ENCODE measurements around the gene FANCE.

Gene FANCE

GRCh38 chr6:35499372-35499771 is 47.2 kb downstream of the FANCE start:
- H3K9ac ChIP-seq (ENCODE audit: low read length in 2 of 2), result no peak overlapping the region
- H3K4me3 ChIP-seq (ENCODE audit: low read length in 2 of 2), result no peak overlapping the region
- peaks cover 8 to 10% of the 10 kb centered on the region in 2 donors for H3K27me3 ChIP-seq (ENCODE audit: control insufficient read depth in 1 of 2, insufficient read depth in 2 of 2, low read length in 2 of 2)
- H3K27ac ChIP-seq (ENCODE audit: low read length), result no peak overlapping the region
- H3K36me3 ChIP-seq (ENCODE audit: control insufficient read depth in 2 of 2, insufficient read depth in 2 of 2, low read length in 2 of 2), result no peaks in the 10 kb centered on the region
- no peaks in the 10 kb centered on the region for H3K9me3 ChIP-seq (ENCODE audit: control insufficient read depth in 2 of 2, low read length in 2 of 2)
- H3K4me1 ChIP-seq (ENCODE audit: control insufficient read depth, insufficient read depth, low read length), result peaks cover 30% of the 10 kb centered on the region

GRCh38 chr6:35500782-35501181 is 48.6 kb downstream of the FANCE start:
- no peaks in the 10 kb centered on the region for H3K36me3 ChIP-seq (ENCODE audit: control insufficient read depth in 2 of 2, insufficient read depth in 2 of 2, low read length in 2 of 2)
- no peak overlapping the region for H3K27ac ChIP-seq (ENCODE audit: low read length)
- no peaks in the 10 kb centered on the region for H3K9me3 ChIP-seq (ENCODE audit: control insufficient read depth in 2 of 2, low read length in 2 of 2)
- peaks cover 15% of the 10 kb centered on the region for H3K4me1 ChIP-seq (ENCODE audit: control insufficient read depth, insufficient read depth, low read length)
- H3K27me3 ChIP-seq (ENCODE audit: control insufficient read depth in 1 of 2, insufficient read depth in 2 of 2, low read length in 2 of 2), result peaks cover 12 to 17% of the 10 kb centered on the region in 2 donors
- H3K4me3 ChIP-seq (ENCODE audit: low read length in 2 of 2), result no peak overlapping the region
- no peak overlapping the region for H3K9ac ChIP-seq (ENCODE audit: low read length in 2 of 2)

- Histone ChIP-seq H3K4me3 (ENCODE audit: low read length in 2 of 2) (no peak overlapping the region), H3K4me1 (ENCODE audit: control insufficient read depth, insufficient read depth, low read length) (peaks cover 15% of the 10 kb centered on the region), H3K36me3 (ENCODE audit: control insufficient read depth in 2 of 2, insufficient read depth in 2 of 2, low read length in 2 of 2) (no peaks in the 10 kb centered on the region), H3K27me3 (ENCODE audit: control insufficient read depth in 1 of 2, insufficient read depth in 2 of 2, low read length in 2 of 2) (peaks cover 19 to 26% of the 10 kb centered on the region in 2 donors), H3K9ac (ENCODE audit: low read length in 2 of 2) (no peak overlapping the region), H3K9me3 (ENCODE audit: control insufficient read depth in 2 of 2, low read length in 2 of 2) (no peaks in the 10 kb centered on the region), H3K27ac (ENCODE audit: low read length) (no peak overlapping the region)
Measured at GRCh38 chr6:35501784-35502183, 49.6 kb downstream of the FANCE start.

GRCh38 chr6:35503534-35503933 is 51.4 kb downstream of the FANCE start:
- Histone ChIP-seq H3K9me3 (ENCODE audit: control insufficient read depth in 2 of 2, low read length in 2 of 2) (no peaks in the 10 kb centered on the region), H3K27ac (ENCODE audit: low read length) (no peak overlapping the region), H3K27me3 (ENCODE audit: control insufficient read depth in 1 of 2, insufficient read depth in 2 of 2, low read length in 2 of 2) (peaks cover 28 to 33% of the 10 kb centered on the region in 2 donors), H3K4me1 (ENCODE audit: control insufficient read depth, insufficient read depth, low read length) (peaks cover 3% of the 10 kb centered on the region), H3K4me3 (ENCODE audit: low read length in 2 of 2) (no peak overlapping the region), H3K36me3 (ENCODE audit: control insufficient read depth in 2 of 2, insufficient read depth in 2 of 2, low read length in 2 of 2) (no peaks in the 10 kb centered on the region), H3K9ac (ENCODE audit: low read length in 2 of 2) (no peak overlapping the region)

- Histone ChIP-seq H3K27me3 (ENCODE audit: control insufficient read depth in 1 of 2, insufficient read depth in 2 of 2, low read length in 2 of 2) (peaks cover 39 to 54% of the 10 kb centered on the region in 2 donors), H3K27ac (ENCODE audit: low read length) (no peak overlapping the region), H3K4me3 (ENCODE audit: low read length in 2 of 2) (no peak overlapping the region), H3K9ac (ENCODE audit: low read length in 2 of 2) (no peak overlapping the region), H3K4me1 (ENCODE audit: control insufficient read depth, insufficient read depth, low read length) (peaks cover 3% of the 10 kb centered on the region), H3K36me3 (ENCODE audit: control insufficient read depth in 2 of 2, insufficient read depth in 2 of 2, low read length in 2 of 2) (no peaks in the 10 kb centered on the region), H3K9me3 (ENCODE audit: control insufficient read depth in 2 of 2, low read length in 2 of 2) (no peaks in the 10 kb centered on the region)
Measured at GRCh38 chr6:35505999-35506412, 53.9 kb downstream of the FANCE start.

GRCh38 chr6:35506536-35506935 is 54.4 kb downstream of the FANCE start:
- H3K27ac ChIP-seq (ENCODE audit: low read length), result no peak overlapping the region
- no peak overlapping the region for H3K4me3 ChIP-seq (ENCODE audit: low read length in 2 of 2)
- peaks cover 6% of the 10 kb centered on the region for H3K4me1 ChIP-seq (ENCODE audit: control insufficient read depth, insufficient read depth, low read length)
- no peaks in the 10 kb centered on the region for H3K9me3 ChIP-seq (ENCODE audit: control insufficient read depth in 2 of 2, low read length in 2 of 2)
- peaks cover 44 to 59% of the 10 kb centered on the region in 2 donors for H3K27me3 ChIP-seq (ENCODE audit: control insufficient read depth in 1 of 2, insufficient read depth in 2 of 2, low read length in 2 of 2)
- H3K9ac ChIP-seq (ENCODE audit: low read length in 2 of 2), result no peak overlapping the region
- H3K36me3 ChIP-seq (ENCODE audit: control insufficient read depth in 2 of 2, insufficient read depth in 2 of 2, low read length in 2 of 2), result no peaks in the 10 kb centered on the region

GRCh38 chr6:35507221-35507620 is 55.1 kb downstream of the FANCE start:
- H3K36me3 ChIP-seq (ENCODE audit: control insufficient read depth in 2 of 2, insufficient read depth in 2 of 2, low read length in 2 of 2), result no peaks in the 10 kb centered on the region
- H3K27me3 ChIP-seq (ENCODE audit: control insufficient read depth in 1 of 2, insufficient read depth in 2 of 2, low read length in 2 of 2), result peaks cover 48 to 63% of the 10 kb centered on the region in 2 donors
- H3K4me3 ChIP-seq (ENCODE audit: low read length in 2 of 2), result no peak overlapping the region
- H3K27ac ChIP-seq (ENCODE audit: low read length), result no peak overlapping the region
- H3K9ac ChIP-seq (ENCODE audit: low read length in 2 of 2), result no peak overlapping the region
- H3K4me1 ChIP-seq (ENCODE audit: control insufficient read depth, insufficient read depth, low read length), result peaks cover 11% of the 10 kb centered on the region
- H3K9me3 ChIP-seq (ENCODE audit: control insufficient read depth in 2 of 2, low read length in 2 of 2), result no peaks in the 10 kb centered on the region

- H3K27ac ChIP-seq (ENCODE audit: low read length), result no peak overlapping the region
- H3K36me3 ChIP-seq (ENCODE audit: control insufficient read depth in 2 of 2, insufficient read depth in 2 of 2, low read length in 2 of 2), result no peaks in the 10 kb centered on the region
- H3K27me3 ChIP-seq (ENCODE audit: control insufficient read depth in 1 of 2, insufficient read depth in 2 of 2, low read length in 2 of 2), result peaks cover 50 to 66% of the 10 kb centered on the region in 2 donors
- H3K9ac ChIP-seq (ENCODE audit: low read length in 2 of 2), result no peak overlapping the region
- no peak overlapping the region for H3K4me3 ChIP-seq (ENCODE audit: low read length in 2 of 2)
- no peaks in the 10 kb centered on the region for H3K9me3 ChIP-seq (ENCODE audit: control insufficient read depth in 2 of 2, low read length in 2 of 2)
- H3K4me1 ChIP-seq (ENCODE audit: control insufficient read depth, insufficient read depth, low read length), result peaks cover 11% of the 10 kb centered on the region
Measured at GRCh38 chr6:35508027-35508426, 55.9 kb downstream of the FANCE start.

- H3K27me3 ChIP-seq (ENCODE audit: control insufficient read depth in 1 of 2, insufficient read depth in 2 of 2, low read length in 2 of 2), result peaks cover 50 to 65% of the 10 kb centered on the region in 2 donors
- H3K9me3 ChIP-seq (ENCODE audit: control insufficient read depth in 2 of 2, low read length in 2 of 2), result no peaks in the 10 kb centered on the region
- H3K4me1 ChIP-seq (ENCODE audit: control insufficient read depth, insufficient read depth, low read length), result peaks cover 11% of the 10 kb centered on the region
- no peak overlapping the region for H3K4me3 ChIP-seq (ENCODE audit: low read length in 2 of 2)
- H3K9ac ChIP-seq (ENCODE audit: low read length in 2 of 2), result no peak overlapping the region
- H3K36me3 ChIP-seq (ENCODE audit: control insufficient read depth in 2 of 2, insufficient read depth in 2 of 2, low read length in 2 of 2), result no peaks in the 10 kb centered on the region
- no peak overlapping the region for H3K27ac ChIP-seq (ENCODE audit: low read length)
Measured at GRCh38 chr6:35508542-35508941, 56.4 kb downstream of the FANCE start.

GRCh38 chr6:35510916-35511561 is 58.9 kb downstream of the FANCE start:
- Histone ChIP-seq H3K4me3 (ENCODE audit: low read length in 2 of 2) (no peak overlapping the region), H3K9ac (ENCODE audit: low read length in 2 of 2) (no peak overlapping the region), H3K27ac (ENCODE audit: low read length) (no peak overlapping the region)

GRCh38 chr6:35511562-35511941 is 59.4 kb downstream of the FANCE start:
- Histone ChIP-seq H3K36me3 (ENCODE audit: control insufficient read depth in 2 of 2, insufficient read depth in 2 of 2, low read length in 2 of 2) (no peaks in the 10 kb centered on the region), H3K4me1 (ENCODE audit: control insufficient read depth, insufficient read depth, low read length) (peaks cover 11% of the 10 kb centered on the region), H3K4me3 (ENCODE audit: low read length in 2 of 2) (peak overlapping the region in 1 of 2 donors; percentile 35), H3K27ac (ENCODE audit: low read length) (no peak overlapping the region), H3K9me3 (ENCODE audit: control insufficient read depth in 2 of 2, low read length in 2 of 2) (no peaks in the 10 kb centered on the region), H3K9ac (ENCODE audit: low read length in 2 of 2) (no peak overlapping the region), H3K27me3 (ENCODE audit: control insufficient read depth in 1 of 2, insufficient read depth in 2 of 2, low read length in 2 of 2) (peaks cover 37 to 45% of the 10 kb centered on the region in 2 donors)

More at GRCh38 chr6:35510916-35511561, 58.9 kb downstream of the FANCE start:
- Histone ChIP-seq H3K4me1 (ENCODE audit: control insufficient read depth, insufficient read depth, low read length) (peaks cover 11% of the 10 kb centered on the region), H3K36me3 (ENCODE audit: control insufficient read depth in 2 of 2, insufficient read depth in 2 of 2, low read length in 2 of 2) (no peaks in the 10 kb centered on the region), H3K9me3 (ENCODE audit: control insufficient read depth in 2 of 2, low read length in 2 of 2) (no peaks in the 10 kb centered on the region), H3K27me3 (ENCODE audit: control insufficient read depth in 1 of 2, insufficient read depth in 2 of 2, low read length in 2 of 2) (peaks cover 41 to 49% of the 10 kb centered on the region in 2 donors)

All from stomach smooth muscle (tissue), 2 donors.